Neutrophil (primary cell): ENCODE data around the gene ADAMTS14.
"Not testable (repeated sequence)": the region's sequence is repeated elsewhere in the genome, so short reads cannot be mapped to it uniquely, and the experiment has no call there.

ENCODE experiments used
- H3K27ac ChIP-seq: fragments of 200-600 bp; sonication (generic); 2 replicates; pipeline ENCODE4 v1.5.1; 2016; ENCODE audit warnings: mild to moderate bottlenecking, moderate library complexity
- H3K27me3 ChIP-seq: fragments of 200-600 bp; sonication (generic); 2 replicates; pipeline ENCODE4 v1.6.0; 2016; ENCODE audit warnings: mild to moderate bottlenecking
- H3K36me3 ChIP-seq: fragments of 200-600 bp; sonication (generic); 2 replicates; pipeline ENCODE4 v1.5.1; 2017
- H3K4me1 ChIP-seq, 2 experiments: fragments of 200-600 bp in 1 of 2; sonication (generic) in 1 of 2; 1 replicate in 1 of 2; 2 replicates in 1 of 2; pipeline versions ENCODE4 v1.5.1 to v1.6.1; 2013 to 2016; ENCODE audit warnings: low read depth in 1 of 2, low read length in 1 of 2, mild to moderate bottlenecking in 1 of 2, moderate library complexity in 1 of 2; ENCODE audit not compliant: control insufficient read depth in 1 of 2, insufficient read depth in 1 of 2
- H3K4me3 ChIP-seq, 2 experiments: fragments of 200-600 bp in 1 of 2; sonication (generic) in 1 of 2; 1 replicate in 1 of 2; 2 replicates in 1 of 2; pipeline ENCODE4 v1.5.1; 2013 to 2016; ENCODE audit warnings: low read depth in 1 of 2, low read length in 1 of 2, mild to moderate bottlenecking in 1 of 2, moderate library complexity in 1 of 2
- H3K9me3 ChIP-seq: fragments of 200-600 bp; sonication (generic); 2 replicates; pipeline ENCODE4 v1.5.1; 2016
- TF ChIP-seq, protein P1 (sequence below): fragments of 200-600 bp; sonication (generic); IDR thresholded peaks from 2 replicates; pipeline ENCODE4 v1.5.1; 2016; ENCODE audit warnings: antibody characterized with exemption

ADAMTS14 gene

DNA sequence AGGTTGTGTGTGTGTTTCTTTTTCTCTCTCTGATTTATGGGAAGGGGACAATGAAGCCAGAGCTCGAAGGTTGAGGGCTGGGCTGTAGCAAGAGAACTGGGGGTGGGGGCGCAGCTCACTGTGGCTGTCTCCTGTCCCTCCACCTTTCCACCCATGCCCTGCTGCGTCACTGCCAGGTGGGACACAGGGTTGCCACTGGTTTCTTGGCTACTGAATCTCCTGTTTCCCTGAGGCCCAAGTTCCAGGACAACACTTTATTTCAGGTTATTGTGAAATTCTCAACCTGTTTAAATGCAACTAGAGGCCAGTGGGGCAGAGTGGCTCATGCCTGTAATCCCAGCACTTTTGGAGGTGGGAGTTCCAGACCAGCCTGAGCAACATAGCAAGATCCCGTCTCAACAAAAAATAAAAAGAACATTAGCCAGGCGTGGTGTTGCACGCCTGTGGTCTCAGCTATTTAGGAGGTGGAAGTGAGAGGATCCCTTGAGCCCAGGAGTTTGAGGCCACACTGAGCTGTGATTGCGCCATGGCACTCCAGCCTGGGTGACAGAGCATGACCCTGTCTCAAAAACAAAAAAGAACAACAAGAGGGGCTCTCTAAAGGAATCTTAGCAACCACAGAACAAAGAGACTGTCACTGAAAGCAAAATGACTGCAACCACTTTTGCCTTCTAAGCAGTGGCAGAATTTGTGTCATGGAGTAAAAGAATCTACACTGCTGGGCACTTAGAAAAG lies 90.3 kb downstream of the ADAMTS14 start:
- Histone ChIP-seq H3K27me3 (no peaks in the 10 kb centered on the region), H3K36me3 (no peaks in the 10 kb centered on the region), H3K4me3 (no peak overlapping the region), H3K9me3 (no peaks in the 10 kb centered on the region), H3K4me1 (peaks cover 0 to 4% of the 10 kb centered on the region in 2 experiments), H3K27ac (no peak overlapping the region)
- TF ChIP-seq, protein P1, sequence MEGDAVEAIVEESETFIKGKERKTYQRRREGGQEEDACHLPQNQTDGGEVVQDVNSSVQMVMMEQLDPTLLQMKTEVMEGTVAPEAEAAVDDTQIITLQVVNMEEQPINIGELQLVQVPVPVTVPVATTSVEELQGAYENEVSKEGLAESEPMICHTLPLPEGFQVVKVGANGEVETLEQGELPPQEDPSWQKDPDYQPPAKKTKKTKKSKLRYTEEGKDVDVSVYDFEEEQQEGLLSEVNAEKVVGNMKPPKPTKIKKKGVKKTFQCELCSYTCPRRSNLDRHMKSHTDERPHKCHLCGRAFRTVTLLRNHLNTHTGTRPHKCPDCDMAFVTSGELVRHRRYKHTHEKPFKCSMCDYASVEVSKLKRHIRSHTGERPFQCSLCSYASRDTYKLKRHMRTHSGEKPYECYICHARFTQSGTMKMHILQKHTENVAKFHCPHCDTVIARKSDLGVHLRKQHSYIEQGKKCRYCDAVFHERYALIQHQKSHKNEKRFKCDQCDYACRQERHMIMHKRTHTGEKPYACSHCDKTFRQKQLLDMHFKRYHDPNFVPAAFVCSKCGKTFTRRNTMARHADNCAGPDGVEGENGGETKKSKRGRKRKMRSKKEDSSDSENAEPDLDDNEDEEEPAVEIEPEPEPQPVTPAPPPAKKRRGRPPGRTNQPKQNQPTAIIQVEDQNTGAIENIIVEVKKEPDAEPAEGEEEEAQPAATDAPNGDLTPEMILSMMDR: no peak

DNA sequence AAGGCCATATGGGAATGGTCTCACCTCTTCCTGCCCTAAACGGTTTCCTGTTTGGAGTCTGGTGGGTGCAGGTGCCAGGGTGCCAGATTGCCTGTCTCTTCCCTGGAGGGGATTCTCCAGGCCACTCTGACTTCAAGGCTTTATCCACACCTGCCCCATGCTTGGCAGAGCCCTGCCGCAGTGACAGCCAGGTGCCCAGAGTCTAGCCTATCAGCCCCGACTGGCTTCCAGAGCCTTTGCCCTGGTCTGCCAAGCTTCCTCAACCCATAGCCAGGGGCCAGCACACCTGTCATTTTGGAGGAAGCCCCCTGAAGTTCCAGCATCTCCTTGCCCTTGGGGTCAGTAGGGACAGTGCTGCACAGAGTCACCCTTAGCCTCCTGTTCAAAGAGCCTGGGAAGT lies 91.3 kb downstream of the ADAMTS14 start:
- Histone ChIP-seq H3K36me3 (no peaks in the 10 kb centered on the region), H3K4me3 (no peak overlapping the region), H3K27me3 (no peaks in the 10 kb centered on the region), H3K27ac (no peak overlapping the region), H3K9me3 (no peaks in the 10 kb centered on the region), H3K4me1 (peaks cover 0 to 4% of the 10 kb centered on the region in 2 experiments)
- TF ChIP-seq, protein P1: no peak

DNA sequence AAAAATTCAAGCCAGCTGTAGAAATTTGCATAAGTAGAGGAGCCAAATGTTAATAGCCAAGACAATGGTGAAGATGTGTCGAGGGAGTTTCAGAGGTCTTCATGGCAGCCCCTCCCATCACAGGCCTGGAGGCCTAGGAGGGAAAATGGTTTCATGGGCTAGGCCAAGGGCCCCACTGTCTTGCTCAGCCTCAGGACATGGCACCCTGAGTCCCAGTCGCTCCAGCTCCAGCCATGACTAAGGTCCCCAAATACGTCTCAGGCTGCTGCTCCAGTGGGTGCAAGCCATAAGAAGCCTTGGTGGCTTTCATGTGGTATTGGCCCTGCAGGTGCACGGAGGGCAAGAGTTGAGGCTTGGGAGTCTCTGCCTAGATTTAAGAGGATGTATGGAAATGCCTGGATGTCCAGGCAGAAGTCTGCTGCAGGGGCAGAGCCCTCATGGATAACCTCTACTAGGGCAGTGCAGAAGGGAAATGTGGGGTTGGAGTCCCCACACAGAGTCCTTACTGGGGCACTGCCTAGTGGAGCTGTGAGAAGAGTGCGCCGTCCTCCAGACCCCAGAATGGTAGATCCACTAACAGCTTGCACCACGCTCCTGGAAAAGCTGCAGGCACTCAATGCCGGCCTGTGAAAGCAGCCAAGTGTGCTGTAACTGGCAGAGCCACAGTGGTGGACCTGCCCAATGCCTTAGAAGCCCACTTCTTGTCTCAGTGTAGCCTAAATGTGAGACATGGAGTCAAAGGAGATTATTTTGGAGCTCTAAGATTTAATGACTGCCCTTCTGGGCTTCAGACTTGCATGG lies 93.7 kb downstream of the ADAMTS14 start:
- Histone ChIP-seq H3K4me3 (no peak overlapping the region), H3K4me1 (no peaks in the 10 kb centered on the region), H3K9me3 (no peaks in the 10 kb centered on the region), H3K27me3 (no peaks in the 10 kb centered on the region), H3K36me3 (no peaks in the 10 kb centered on the region), H3K27ac (no peak overlapping the region)
- TF ChIP-seq, protein P1: no peak

DNA sequence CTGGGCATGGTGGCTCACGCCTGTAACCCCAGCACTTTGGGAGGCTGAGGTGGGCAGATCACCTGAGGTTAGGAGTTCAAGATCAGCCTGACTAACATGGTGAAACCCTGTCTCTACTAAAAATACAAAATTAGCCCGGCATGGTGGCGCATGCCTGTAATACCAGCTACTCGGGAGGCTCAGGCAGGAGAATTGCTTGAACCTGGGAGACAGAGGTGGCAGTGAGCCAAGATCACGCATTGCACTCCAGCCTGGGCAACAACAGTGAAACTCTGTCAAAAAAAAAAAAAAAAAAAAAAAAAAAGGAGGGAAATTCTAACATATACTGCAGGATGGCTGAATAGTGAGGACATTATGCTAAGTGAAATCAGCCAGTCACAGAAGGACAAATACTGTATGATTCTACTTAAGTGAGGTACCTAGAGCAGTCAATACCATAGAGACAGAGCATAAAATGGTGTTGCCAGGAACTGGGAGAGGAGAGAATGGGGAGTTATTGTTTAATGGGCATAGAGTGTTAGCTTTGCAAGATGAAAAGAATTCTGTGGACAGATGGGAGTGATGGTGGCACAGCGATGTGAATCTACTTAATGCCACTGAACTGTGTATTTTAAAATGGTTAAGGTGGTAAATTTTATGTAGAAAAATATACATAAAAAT lies 95.8 kb downstream of the ADAMTS14 start:
- H3K9me3 ChIP-seq, H3K27me3 ChIP-seq, H3K27ac ChIP-seq, H3K4me1 ChIP-seq, H3K36me3 ChIP-seq, H3K4me3 ChIP-seq: not testable (repeated sequence)

DNA sequence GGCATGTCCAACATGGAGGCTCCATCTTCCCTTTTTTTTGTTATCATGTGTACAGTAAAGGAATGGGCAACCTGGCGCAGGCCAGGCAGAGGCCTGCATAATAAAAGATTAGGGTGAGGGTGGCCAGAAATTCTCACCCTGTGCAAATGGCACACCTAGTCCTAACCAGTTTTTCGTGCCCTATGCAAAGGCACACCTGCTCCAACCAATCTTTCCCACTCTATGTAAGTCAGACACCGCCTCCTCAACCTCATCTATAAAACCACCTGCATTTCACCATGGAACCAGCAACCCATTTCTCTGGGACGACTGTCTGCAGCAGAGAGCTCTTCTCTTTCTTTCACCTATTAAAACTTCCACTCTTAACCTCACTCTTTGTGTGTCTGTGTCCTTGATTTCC lies 96.8 kb downstream of the ADAMTS14 start:
- H3K4me3 ChIP-seq: no peak overlapping the region
- TF ChIP-seq, protein P1: no peak
- no peaks in the 10 kb centered on the region for H3K4me1 ChIP-seq
- no peaks in the 10 kb centered on the region for H3K27me3 ChIP-seq
- no peaks in the 10 kb centered on the region for H3K9me3 ChIP-seq
- H3K36me3 ChIP-seq: no peaks in the 10 kb centered on the region
- H3K27ac ChIP-seq: no peak overlapping the region
